Measurements from ENCODE around the gene SP8.
"Not testable (repeated sequence)": the region's sequence is repeated elsewhere in the genome, so short reads cannot be mapped to it uniquely, and the experiment has no call there.

The SP8 gene

DNA sequence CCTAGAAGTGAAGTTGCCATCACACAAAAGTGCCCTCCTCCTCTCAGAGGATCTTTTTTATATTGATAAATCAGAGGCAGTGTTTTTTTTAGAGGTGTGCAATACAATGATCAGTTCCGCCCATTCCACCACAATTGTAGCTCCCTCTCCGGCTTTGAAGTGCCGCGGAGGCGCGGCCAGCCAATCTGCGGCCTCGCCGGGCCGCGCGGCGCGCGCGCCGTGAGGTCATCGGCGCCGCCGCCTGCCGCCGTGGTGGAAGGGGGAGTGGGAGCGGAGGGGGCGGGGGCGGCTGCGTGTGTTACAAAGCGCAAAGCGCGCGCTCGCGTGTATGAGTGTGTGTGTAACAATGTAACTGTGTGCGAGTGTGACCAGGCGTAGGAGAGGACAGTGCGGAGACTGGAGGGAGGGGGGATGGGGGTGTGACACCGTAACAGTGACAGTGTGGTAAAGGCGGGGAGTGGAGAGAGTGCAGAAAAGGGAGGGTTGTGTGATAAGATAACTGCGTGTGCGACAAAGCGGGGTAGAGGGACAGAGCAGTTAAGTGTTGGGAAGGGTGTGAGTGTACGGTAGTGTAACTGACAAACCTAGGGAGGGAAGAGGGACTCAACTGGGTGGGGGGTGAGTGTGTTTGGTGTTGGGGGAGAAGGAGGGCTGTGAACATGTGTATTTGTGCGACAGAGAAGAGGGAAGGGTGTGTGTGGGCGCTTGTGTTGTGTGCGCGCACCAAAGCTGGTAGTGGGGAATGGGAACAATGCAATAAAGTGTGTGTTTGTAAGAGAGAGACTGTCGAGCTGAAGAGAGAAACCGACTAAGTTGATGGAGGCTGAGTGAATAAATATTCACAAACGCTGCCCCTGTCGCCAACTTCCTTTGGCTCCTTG lies at the start of gene SP8:
TSS of gene SP8 (minus strand) at position 108 of the 881 bp plus-strand sequence. CDS start at position 20, 88 bp downstream.
- DNase-seq, result no peak

DNA sequence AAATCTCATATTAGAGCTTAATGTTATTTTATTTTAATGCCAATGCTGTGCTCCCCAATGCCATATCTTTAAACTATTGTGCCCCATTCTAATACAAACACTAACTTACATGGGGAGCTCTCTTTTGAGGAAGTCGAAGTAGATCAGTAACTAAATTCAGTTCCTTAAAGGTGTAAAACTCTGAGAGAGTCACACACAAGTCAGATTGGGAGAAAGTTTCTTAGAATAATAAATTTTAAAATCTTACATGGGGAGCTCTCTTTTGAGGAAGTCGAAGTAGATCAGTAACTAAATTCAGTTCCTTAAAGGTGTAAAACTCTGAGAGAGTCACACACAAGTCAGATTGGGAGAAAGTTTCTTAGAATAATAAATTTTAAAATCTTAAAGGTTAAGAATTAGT lies 49.7 kb upstream of the SP8 start:
- not testable (repeated sequence) for DNase-seq

DNA sequence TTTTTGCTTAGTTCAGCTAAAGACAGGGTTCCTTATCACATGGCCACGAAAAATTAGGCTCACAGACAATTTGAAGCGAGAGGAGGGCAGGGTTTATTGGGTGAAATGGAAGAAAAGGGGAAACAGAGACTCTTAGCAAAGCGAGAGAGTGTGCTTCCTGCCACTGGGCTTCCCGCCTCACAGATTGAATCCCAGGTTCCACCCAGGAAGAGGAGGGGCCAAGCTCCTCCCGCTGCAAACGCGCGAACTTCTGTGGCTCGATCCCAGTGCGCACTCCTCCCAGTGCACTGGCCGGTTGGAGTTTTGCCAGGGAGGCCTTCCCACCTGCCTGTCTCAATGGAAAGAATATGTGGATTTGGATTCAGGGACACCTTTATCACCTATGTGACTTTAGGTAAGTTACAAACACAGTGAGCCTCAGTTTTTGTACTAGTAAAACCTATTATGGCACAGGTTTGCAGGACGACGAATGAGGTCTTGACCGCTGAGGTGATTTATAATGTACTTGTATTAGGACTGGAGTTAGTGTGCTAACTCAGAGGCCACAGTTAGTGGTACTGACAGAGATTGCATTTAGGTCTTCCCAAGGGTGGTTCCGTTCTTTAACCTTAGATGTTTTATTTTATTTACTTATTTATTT lies 48.5 kb upstream of the SP8 start:
- no peak for DNase-seq

DNA sequence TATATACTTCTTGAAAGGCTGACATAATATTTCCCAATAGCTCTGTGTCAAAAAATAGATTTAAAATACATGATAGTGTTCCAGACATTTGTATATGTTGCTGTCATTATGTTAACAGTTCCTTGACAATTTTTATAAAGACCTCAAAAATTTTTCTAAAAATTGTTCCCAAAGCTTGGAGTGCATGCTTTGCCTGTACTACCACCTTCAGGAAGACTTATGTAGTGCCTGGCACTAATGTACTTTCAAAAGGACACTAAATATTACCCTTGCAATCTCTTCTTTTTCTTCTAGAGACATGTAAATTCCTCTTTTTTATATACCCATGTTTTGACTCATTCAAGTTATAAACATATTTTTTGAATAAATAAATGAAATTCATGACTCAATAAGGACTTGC lies 48.0 kb upstream of the SP8 start:
- DNase-seq, result no peak

DNA sequence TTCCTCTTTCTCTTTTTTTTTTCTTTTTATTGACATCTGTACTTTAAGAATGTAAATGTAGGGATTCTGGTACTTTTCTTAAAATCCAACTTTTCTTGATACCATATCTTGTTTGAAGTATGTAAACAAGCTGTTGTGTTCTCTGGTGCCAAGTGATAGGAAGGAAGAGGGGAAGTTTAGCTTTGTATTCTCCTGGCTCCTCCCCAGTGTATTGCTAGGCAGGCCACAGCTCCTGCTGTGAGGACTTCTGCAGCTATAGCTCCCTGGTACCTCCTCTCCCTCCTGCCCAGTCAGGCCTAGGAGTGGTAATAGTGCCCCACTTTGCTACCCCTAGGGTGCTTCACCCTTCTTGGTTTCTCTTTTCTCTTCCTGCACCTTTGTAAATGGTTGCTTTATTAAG lies 45.3 kb upstream of the SP8 start:
- no peak for DNase-seq

DNA sequence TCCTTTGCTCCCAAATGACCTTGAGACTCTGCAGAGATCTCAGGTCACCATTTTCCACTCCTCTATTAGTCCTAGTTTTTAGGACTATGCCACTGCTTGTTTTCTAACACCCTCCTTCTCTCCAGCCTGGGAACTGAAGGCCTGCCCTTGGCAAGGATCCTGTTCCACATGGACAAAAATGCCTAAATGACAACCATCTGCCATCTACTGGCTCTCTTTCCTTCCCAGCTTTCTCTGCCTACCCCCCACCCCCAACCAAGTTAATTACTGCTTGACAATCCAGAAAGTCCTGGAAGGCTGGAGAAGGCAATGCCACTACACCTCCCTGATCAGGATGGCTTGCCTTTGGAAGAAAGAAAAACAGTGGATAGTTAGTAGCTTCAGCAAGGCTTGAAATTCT lies 44.8 kb upstream of the SP8 start:
- DNase-seq, result no peak

DNA sequence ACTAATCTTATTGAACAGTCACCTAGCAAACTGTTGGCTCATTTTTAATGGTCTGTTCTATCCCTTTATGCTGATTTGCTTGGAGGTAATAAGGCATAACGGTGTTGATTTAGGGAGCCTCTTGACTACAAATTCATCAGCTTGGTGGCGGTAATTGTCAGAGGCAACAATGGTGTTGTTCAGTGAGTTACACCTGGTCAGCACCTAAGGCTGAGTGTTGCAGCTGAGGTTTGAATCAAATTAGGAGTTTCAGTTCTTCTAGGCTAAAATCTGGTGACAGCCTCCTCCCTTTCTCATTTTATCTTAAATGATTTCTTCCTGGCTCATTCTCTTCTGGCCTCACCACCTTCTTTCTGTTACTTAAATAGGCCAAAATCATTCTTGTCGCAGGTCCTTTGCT lies 42.3 kb upstream of the SP8 start:
- DNase-seq, result no peak

DNA sequence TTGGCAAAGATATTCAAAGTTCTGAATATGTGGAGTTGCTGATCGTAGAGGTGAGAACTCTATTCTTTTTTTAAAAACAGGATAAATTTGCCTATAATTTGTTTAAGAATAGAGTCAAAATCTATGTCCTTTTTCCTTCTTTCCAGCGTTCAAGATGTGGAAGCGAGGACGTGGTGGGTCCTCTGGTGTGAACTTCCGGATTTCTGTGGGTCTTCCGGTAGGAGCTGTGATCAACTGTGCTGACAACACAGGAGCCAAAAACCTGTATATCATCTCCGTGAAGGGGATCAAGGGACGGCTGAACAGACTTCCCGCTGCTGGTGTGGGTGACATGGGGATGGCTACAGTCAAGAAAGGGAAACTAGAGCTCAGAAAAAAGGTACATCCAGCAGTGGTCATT lies 40.5 kb upstream of the SP8 start:
- DNase-seq, result no peak

DNA sequence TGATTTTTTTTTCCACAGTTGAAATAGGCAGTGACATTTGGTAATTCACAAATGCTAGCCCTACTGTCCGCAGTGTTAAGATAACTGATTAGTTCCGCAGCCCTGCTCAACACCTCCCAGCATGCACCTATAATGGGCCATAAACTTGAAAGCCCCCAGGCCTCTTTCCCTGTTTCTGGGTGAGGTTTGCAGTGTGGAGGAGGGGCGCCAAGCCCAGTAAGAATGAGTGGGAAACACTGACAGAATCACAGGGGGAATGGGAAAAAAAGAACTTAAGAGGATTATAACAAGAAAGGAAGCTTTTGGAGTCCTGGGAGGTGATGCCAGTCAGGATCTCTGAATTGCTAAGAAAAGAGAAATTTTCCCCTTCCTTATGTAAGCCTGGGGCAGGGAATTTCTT lies 39.6 kb upstream of the SP8 start:
- DNase-seq, result no peak

DNA sequence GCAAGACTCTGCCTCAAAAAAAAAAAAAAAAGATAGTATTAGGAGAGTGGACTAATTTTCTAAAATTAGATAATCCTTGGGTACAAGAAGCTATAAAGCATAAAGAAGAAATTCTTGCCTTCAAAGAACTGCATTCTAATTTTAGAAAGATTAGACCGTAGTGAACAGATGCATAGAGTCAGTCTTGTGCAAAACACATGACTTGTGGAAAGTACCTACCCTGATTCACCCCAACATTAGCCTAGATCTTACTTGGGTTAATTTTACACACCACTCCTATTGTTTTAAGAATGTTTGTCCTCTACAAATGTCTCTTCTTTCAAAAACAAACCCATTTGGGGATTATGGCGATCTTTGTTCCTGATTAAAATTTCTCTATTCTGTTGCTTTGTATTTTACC lies 38.9 kb upstream of the SP8 start:
- DNase-seq, result no peak

DNA sequence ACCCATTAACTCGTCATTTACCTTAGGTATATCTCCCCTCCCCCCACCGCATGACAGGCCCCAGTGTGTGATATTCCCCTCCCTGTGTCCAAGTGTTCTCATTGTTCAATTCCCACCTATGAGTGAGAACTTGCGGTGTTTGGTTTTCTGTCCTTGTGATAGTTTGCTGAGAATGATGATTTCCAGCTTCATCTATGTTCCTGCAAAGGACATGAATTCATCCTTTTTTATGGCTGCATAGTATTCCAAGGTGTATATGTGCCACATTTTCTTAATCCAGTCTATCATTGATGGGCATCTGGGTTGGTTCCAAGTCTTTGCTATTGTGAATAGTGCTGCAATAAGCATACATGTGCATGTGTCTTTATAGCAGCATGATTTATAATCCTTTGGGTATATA lies 34.7 kb upstream of the SP8 start:
- DNase-seq, result not testable (repeated sequence)

DNA sequence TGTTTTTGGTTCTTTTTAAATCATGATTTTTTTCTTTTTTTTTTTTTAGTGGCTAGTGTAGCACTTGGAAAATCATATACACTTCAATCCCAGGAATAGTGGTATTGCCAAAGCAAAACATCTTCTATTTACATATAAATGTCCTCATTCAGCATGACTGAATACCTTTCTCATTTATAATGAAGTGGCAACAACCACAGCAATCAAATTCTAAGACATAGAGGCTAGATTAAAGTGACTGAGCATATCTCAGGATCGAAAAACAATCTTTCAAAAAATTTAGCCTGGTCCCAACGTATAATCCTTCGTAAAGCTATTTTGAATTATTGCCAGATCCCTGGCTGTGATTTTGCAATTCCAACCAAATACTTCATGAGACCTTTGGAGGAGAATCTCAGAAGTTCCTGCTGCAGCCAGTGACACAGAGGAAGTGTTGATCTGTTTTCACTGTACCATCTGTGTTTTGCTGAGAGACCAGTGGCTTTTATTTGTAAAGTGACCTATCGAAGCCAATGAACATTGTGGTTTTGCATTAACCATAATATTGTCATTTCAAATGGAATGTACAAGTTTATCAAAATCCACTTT lies 29.8 kb upstream of the SP8 start:
- no peak for DNase-seq

DNA sequence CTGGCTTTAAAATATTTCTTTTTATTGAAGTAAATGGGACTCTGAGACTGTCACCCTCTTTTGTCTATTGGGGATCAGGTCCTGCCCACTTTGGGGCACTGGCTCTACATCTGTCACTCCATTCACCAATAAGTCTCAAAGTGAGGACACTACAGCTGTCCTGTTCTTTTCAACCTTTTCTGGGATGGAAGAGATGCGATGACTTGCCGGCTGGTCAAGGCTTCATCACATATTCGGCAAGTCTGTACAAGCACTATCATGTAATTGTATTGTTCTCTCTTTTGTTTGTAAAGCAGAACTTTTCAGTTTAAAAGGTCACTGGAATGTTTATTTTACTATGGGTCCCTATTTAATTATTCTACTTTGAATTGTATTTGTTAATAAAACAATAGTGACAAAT lies 17.7 kb upstream of the SP8 start:
- no peak for DNase-seq

DNA sequence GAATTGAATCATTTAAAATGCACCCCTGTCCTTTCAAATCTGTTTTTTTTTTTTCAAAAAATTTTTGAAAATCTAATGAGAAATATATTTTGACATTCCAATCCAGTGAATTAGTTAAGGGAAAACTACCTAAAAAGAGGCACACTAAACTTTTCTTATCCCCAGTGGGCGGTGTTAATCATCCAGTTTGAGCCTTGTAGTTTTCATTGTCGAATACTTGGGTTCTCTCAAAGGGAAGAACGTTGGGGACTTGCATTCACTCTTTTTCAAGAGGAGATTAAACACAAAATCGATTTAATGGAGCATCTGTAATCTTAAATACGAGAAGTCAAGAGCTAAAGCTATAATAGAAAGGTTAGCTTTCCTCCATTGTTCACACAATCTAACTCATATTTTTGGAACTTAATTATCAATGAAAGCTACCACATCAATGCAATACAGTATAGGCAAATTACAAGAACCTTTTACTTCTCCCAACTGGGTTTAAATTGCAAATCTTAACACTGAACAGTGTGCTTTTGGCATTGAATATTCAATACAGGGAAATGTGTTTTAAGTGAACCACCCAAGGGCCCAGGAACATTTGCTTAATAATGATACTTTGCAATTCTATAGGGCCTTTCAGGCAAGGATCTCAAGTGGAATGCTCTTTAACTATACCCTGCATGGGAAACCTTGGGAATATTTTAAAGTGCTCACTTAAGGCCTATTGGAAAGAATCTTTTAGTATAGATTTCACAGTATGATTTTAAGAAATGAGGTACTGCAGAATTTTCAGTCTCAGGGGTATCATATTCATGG lies 13.1 kb upstream of the SP8 start:
- DNase-seq, result no peak

DNA sequence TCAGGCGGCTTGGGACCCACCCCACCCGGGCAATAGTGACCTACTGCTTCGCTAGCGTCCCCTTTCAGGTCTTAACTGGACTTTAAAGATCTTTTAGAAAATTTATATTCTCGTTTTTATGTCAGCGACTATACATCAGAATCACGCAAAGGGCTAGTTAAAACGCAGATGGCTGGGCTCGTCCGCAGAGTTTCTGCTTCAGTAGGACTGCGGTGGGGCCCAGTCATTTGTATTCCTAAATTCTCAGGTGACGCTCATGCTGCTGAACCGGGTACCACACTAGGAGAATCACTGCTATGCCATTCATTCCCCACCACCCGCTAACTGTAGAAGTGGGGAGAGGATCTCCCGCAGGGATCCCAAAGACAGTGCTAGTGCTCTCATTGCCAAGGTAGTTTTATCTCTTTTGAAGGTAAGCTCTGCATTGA lies 12.0 kb upstream of the SP8 start:
- no peak for DNase-seq

DNA sequence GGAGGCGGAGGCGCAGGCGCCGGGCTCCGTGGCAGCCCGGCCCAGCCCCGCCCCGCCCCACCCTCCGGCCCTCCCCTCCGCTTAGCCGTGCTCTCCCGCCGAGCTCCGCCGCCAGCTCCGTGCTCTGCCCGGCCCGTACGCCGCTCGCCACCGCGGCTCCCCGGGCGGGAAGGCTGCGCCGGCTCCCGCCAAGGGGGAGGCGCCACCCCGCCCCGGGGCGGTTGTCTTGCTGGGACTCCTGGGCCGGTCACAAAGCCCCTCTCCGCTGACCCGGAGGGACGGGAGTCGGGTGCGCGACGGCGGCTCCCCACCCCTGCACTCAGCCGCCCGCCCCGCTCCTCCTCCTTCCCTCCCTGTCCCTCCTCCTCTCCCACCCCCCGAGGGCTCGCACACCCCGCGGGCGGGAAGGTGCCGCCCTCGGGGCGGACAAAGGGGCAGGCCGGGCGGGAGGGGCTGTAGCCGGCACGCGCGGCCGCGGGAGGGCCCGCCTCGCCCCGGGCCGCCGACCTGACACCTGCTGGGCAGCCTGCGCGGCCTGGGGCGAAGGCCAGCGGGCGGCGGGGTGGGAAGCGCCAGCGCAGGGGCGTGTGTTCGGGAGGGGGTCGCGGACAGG lies 11.5 kb upstream of the SP8 start:
- no peak for DNase-seq

DNA sequence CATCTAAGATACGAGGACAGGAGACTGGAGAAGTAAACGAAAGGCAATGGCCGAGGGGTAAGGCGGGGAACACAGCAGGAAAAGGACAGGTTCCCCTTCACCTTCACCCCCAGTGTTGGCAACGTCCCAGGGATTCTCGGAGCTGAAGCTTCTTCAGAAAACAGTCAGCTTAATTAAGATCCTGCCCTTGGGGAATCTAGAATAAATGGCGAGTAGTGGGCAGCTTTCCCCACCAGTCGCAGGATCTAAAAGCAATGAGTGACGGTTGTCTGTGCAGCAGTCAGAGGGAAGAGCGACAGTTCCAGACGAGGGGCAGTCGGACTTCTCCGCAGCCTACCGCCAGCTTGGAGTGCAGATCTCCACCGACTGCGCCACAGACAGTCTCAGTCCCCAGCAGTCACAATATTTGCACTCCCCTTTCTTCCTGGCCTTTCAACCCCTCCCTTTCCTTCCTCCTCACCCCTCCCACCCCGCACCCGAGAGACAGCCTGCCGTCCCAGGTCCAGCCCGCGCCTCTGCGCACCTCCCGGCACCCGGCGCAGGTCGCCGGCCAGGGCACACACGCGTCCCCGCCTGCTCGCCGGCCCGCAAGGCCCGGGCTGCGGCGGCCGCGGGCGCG lies 10.9 kb upstream of the SP8 start:
- DNase-seq, result no peak

DNA sequence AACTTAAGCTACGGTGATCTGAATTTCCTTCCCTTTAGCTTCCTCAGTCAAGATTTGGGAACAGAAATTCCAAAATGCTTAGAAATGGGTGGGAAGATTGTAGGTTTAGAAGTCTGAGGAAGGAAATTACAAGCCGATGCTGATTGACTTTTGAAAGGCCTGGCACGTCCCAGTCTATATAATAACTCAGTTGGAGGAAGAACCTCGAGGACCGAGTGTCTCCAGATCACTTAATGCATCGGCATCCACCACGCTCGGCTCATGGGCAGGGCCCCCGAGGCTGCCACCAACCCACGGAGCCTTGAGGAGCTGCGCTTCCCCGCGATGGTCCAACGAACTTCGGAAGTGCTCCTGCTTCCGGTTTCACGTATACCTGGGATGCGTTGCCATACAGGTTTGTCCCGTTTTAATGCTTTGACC lies 10.4 kb upstream of the SP8 start:
- DNase-seq, result no peak

DNA sequence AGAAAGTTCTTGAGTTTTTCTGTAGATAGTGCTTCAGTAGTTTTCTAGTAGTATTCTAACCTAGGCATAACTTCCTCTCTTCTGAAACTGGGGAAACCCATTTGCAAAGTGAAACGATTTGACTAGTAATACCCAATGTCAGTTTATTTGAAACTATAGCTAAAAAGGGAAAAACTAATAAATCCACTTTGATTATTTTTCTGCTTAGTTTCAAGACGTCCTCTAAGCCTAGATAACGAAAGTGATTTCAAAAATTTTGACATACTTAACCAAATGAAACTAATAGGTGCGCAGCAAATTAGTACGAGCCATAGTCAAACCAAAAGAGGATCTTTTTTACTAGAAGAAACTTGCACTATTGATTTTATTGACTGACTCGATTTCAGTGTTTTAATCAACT lies 9.8 kb upstream of the SP8 start:
- DNase-seq, result no peak

DNA sequence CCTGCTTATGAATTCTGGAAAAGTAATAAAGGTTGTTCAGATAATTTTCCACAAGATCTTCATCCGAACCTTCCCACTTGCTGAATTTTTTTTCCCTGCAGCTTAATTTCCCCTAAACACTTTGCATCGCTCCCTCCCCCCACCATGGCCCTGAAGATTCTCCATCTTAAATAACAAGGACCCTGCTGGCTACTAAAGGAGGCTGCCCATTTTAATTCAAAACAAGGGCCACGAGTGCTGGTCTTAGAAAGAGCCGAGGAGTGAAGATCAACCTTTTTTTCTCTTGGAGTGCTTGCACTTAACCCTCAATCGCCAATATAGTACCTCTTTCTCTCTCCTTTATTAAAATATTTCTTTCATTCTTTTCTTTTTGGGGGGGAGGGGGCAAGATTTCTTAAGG lies 9.2 kb upstream of the SP8 start:
- no peak for DNase-seq

DNA sequence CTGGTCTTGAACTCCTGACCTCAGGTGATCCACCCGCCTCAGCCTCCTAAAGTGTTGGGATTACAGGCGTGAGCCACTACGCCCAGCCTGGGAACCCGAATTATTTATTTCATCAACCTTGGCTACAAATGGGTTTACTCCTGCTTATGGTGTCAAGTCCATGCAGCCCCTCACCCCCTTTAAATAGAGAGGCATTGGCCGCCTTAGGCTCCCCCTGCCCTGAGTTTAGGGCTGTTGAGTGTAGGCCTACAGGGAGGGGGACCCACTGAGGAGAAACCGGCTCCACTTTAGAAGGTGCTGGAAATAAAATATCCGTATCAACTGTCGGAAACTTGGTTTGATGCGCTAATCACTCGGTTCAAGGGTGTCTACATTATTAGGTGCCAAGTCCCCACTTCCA lies 8.7 kb upstream of the SP8 start:
- no peak for DNase-seq

DNA sequence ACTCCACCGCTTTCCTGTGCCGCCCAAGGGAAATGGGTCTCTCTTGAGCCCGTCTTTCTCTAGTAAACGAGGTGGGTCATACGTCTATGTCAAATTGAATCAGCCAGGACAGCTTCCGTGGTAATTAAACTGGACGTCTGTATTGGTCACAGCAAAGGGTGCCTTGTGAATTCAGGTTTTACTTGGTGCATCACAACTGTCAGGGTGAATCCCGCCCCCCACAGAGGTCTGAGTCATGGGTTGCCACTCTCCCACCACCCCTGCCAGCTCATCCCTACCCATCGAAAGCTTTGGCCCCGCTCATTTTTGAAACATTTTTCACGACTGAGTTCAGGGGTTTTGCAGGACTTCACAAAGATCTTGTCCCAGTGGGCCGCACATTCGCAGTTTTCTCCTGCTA lies 8.0 kb upstream of the SP8 start:
- no peak for DNase-seq

Data from SIG-M5 (cell line).